Measurements from ENCODE around the gene FGF12. TPM values are rescaled to one million over a fixed set of nuclear protein-coding genes. Genes with fewer than 3 reads are reported as not detected.

Gene FGF12
- total RNA-seq, 1 experiment from 2014 or later = 0.51 TPM

GRCh38 chr3:192696943-192697587 lies 30.3 kb downstream of the FGF12 start:
- POLR2A ChIA-PET = no interaction called here
- TF ChIP-seq CTCF (IDR thresholded peaks at IDR 0.05) (no peak), REST (IDR thresholded peaks at IDR 0.05; ENCODE audit: insufficient read depth in 1 of 2, low read depth in 2 of 2, low read length in 1 of 2) (no peak), POLR2AphosphoS5 (IDR thresholded peaks at IDR 0.05; ENCODE audit: low read depth, low read length) (no peak), SIN3A (IDR thresholded peaks at IDR 0.05; ENCODE audit: borderline replicate concordance, insufficient read depth, low read depth, low read length) (no peak), TCF7L2 (IDR thresholded peaks at IDR 0.05; ENCODE audit: low read depth, low read length) (no peak)
- in situ Hi-C loops (cut with HindIII; ENCODE audit: low pct_unique_long_range_greater_than_20kb, low sequenced_read_pairs) = no loop called here

GRCh38 chr3:192687488-192688152 lies 39.7 kb downstream of the FGF12 start:
- no peaks in the 10 kb centered on the region for H3K4me1 ChIP-seq (ENCODE audit: control insufficient read depth, insufficient read depth, low read length)
- in situ Hi-C loops (cut with HindIII; ENCODE audit: low pct_unique_long_range_greater_than_20kb, low sequenced_read_pairs) (no loop called here), intact Hi-C loops (cut with micrococcal nuclease; ENCODE audit: unreplicated experiment) (no loop called here)
- H3K9me3 ChIP-seq (ENCODE audit: control insufficient read depth, insufficient read depth, low read depth, low read length) = peaks cover 3% of the 10 kb centered on the region; the same call in 1 of the 2 replicates
- no peaks in the 10 kb centered on the region for H3K27me3 ChIP-seq (ENCODE audit: control insufficient read depth, insufficient read depth, low read length)
- no peak overlapping the region for H3K27ac ChIP-seq (ENCODE audit: low read length)
- ChIA-PET POLR2A (no interaction called here), CTCF (no interaction called here)
- H3K36me3 ChIP-seq (ENCODE audit: control insufficient read depth, insufficient read depth, low read length) = no peaks in the 10 kb centered on the region
- TF ChIP-seq REST (IDR thresholded peaks at IDR 0.05; ENCODE audit: insufficient read depth in 1 of 2, low read depth in 2 of 2, low read length in 1 of 2) (no peak), SIN3A (IDR thresholded peaks at IDR 0.05; ENCODE audit: borderline replicate concordance, insufficient read depth, low read depth, low read length) (no peak), CTCF (IDR thresholded peaks at IDR 0.05) (no peak), TCF7L2 (IDR thresholded peaks at IDR 0.05; ENCODE audit: low read depth, low read length) (no peak), POLR2AphosphoS5 (IDR thresholded peaks at IDR 0.05; ENCODE audit: low read depth, low read length) (no peak)
- ATAC-seq (no peak), DNase-seq (ENCODE audit: low read depth, low spot score) (no peak)
- H3K4me3 ChIP-seq (ENCODE audit: low read depth in 2 of 2, low read length in 2 of 2) = no peak overlapping the region
- no TSS peak for BruUV-seq (replicated peaks)

More at GRCh38 chr3:192696943-192697587, 30.3 kb downstream of the FGF12 start:
- Histone ChIP-seq H3K36me3 (ENCODE audit: control insufficient read depth, insufficient read depth, low read length) (no peaks in the 10 kb centered on the region), H3K4me1 (ENCODE audit: control insufficient read depth, insufficient read depth, low read length) (no peaks in the 10 kb centered on the region), H3K9me3 (ENCODE audit: control insufficient read depth, insufficient read depth, low read depth, low read length) (no peaks in the 10 kb centered on the region), H3K27me3 (ENCODE audit: control insufficient read depth, insufficient read depth, low read length) (no peaks in the 10 kb centered on the region), H3K27ac (ENCODE audit: low read length) (no peak overlapping the region), H3K4me3 (ENCODE audit: low read depth in 2 of 2, low read length in 2 of 2) (no peak overlapping the region)
- CTCF ChIA-PET = no interaction called here
- no peak for ATAC-seq
- BruUV-seq (replicated peaks) = no TSS peak
- no peak for DNase-seq (ENCODE audit: low read depth, low spot score)
- intact Hi-C loops (cut with micrococcal nuclease; ENCODE audit: unreplicated experiment) = no loop called here

Data from Panc1 (cell line).